SK-N-SH (cell line): ENCODE results near the gene PIK3R2. TPM values are rescaled to one million over a fixed set of nuclear protein-coding genes. Genes with fewer than 3 reads are reported as not detected.

Experiments
- CTCF ChIA-PET: fragments of 300-600, 350-600 bp; formaldehyde crosslinking; extraction: SDS; loops from one replicate; lab custom pipeline; 2021; lab: Yijun Ruan, JAX
- POLR2A ChIA-PET: fragments of 350-600 bp; sonication (Branson Sonifier 250); formaldehyde crosslinking; extraction: SDS; loops from one replicate; lab custom pipeline; 2020; ENCODE audit warnings: antibody characterized with exemption, inconsistent platforms; lab: Yijun Ruan, JAX
- DNase-seq: peaks from one replicate; pipeline ENCODE4 v3.0.0; 2012
- H2AFZ ChIP-seq: fragments of 200-600 bp; sonication (generic); 2 replicates; pipeline ENCODE4 v1.8.1; 2016; ENCODE audit warnings: antibody characterized with exemption, mild to moderate bottlenecking, low read depth
- H3F3A ChIP-seq: fragments of 200-600 bp; sonication (generic); replicated peaks from 2 replicates; pipeline ENCODE3; 2016; ENCODE audit warnings: antibody characterized with exemption, mild to moderate bottlenecking; ENCODE audit not compliant: insufficient read depth
- H3K27ac ChIP-seq, 2 experiments: fragments of 200-500 bp in 1 of 2; fragments of 200-600 bp in 1 of 2; sonication (Bioruptor generic) in 1 of 2; sonication (generic), shearing (Covaris generic) in 1 of 2; 2 replicates each; pipeline versions ENCODE4 v1.5.1 to v1.6.1; 2014 to 2016; ENCODE audit warnings: low read depth in 2 of 2, inconsistent platforms in 1 of 2, low read length in 1 of 2, mild to moderate bottlenecking in 1 of 2, mixed read lengths in 1 of 2
- H3K27me3 ChIP-seq: fragments of 200-600 bp; sonication (generic), shearing (Covaris generic); 2 replicates; pipeline ENCODE4 v1.6.1; 2016; ENCODE audit warnings: mixed run types; ENCODE audit not compliant: insufficient read depth
- H3K36me3 ChIP-seq, 2 experiments: fragments of 200-500 bp in 1 of 2; fragments of 200-600 bp in 1 of 2; sonication (Bioruptor generic) in 1 of 2; sonication (generic) in 1 of 2; replicated peaks in 1 of 2; 2 replicates each; pipeline versions ENCODE3 to v1.5.1; 2014 to 2016; ENCODE audit warnings: low read length in 1 of 2, mild to moderate bottlenecking in 1 of 2; ENCODE audit not compliant: insufficient read depth in 2 of 2, control insufficient read depth in 1 of 2
- H3K4me1 ChIP-seq, 2 experiments: fragments of 200-500 bp in 1 of 2; fragments of 200-600 bp in 1 of 2; sonication (Bioruptor generic) in 1 of 2; sonication (generic), shearing (Covaris generic) in 1 of 2; 2 replicates each; pipeline versions ENCODE4 v1.5.1 to v1.6.1; 2014 to 2016; ENCODE audit warnings: low read depth in 1 of 2, low read length in 1 of 2, mixed run types in 1 of 2; ENCODE audit not compliant: insufficient read depth in 2 of 2, control insufficient read depth in 1 of 2
- H3K4me2 ChIP-seq: fragments of 200-600 bp; sonication (generic), shearing (Covaris generic); 2 replicates; pipeline ENCODE4 v1.6.1; 2017; ENCODE audit warnings: mixed run types
- H3K4me3 ChIP-seq, 2 experiments: fragments of 200-500 bp in 1 of 2; fragments of 200-600 bp in 1 of 2; sonication (Bioruptor generic) in 1 of 2; sonication (generic), shearing (Covaris generic) in 1 of 2; 2 replicates each; pipeline versions ENCODE4 v1.5.1 to v1.8.1; 2014 to 2016; ENCODE audit warnings: low read depth in 2 of 2, inconsistent platforms in 1 of 2, low read length in 1 of 2, mild to moderate bottlenecking in 1 of 2, mixed read lengths in 1 of 2, moderate library complexity in 1 of 2
- H3K79me2 ChIP-seq: fragments of 200-600 bp; sonication (generic); 2 replicates; pipeline ENCODE4 v1.8.1; 2017; ENCODE audit warnings: mild to moderate bottlenecking; ENCODE audit not compliant: insufficient read depth
- H3K9ac ChIP-seq: fragments of 200-600 bp; sonication (generic); 2 replicates; pipeline ENCODE4 v1.6.1; 2017; ENCODE audit warnings: mixed run types
- H3K9me2 ChIP-seq: fragments of 200-600 bp; sonication (generic); 2 replicates; pipeline ENCODE4 v1.6.1; 2017; ENCODE audit warnings: mixed run types
- H3K9me3 ChIP-seq: fragments of 200-600 bp; sonication (generic); 2 replicates; pipeline ENCODE4 v1.6.1; 2017; ENCODE audit warnings: mixed run types, mild to moderate bottlenecking, moderate library complexity
- H4K20me1 ChIP-seq: fragments of 200-600 bp; sonication (generic); 2 replicates; pipeline ENCODE4 v1.6.1; 2017; ENCODE audit warnings: mild to moderate bottlenecking, mixed run types; ENCODE audit not compliant: insufficient read depth
- ELF1 ChIP-seq: IDR thresholded peaks from 2 replicates; pipeline ENCODE4 v1.4.0; 2012
- EZH2phosphoT487 ChIP-seq: fragments of 200-600 bp; sonication (generic); IDR thresholded peaks from 2 replicates; pipeline ENCODE4 v1.6.1; 2017; ENCODE audit warnings: low read depth, mixed run types, mild to moderate bottlenecking, antibody characterized with exemption, moderate library complexity, borderline replicate concordance
- FOSL2 ChIP-seq: IDR thresholded peaks from 2 replicates; pipeline ENCODE4 v1.4.0; 2012; ENCODE audit warnings: low read depth, mild to moderate bottlenecking, moderate library complexity, borderline replicate concordance
- FOXM1 ChIP-seq: IDR thresholded peaks from 2 replicates; pipeline ENCODE4 v1.4.0; 2012; ENCODE audit warnings: low read depth, mild to moderate bottlenecking
- GATA2 ChIP-seq: sonication (generic); formaldehyde crosslinking; IDR thresholded peaks from 2 replicates; pipeline ENCODE4 v1.5.0; 2020; ENCODE audit warnings: mild to moderate bottlenecking, missing genetic modification reagents
- IRF3 ChIP-seq: fragments of 150-350 bp; IDR thresholded peaks from 2 replicates; pipeline ENCODE4 v1.6.1; 2016; ENCODE audit warnings: mild to moderate bottlenecking, low read depth, low read length
- JUND ChIP-seq: IDR thresholded peaks from 2 replicates; pipeline ENCODE4 v1.4.0; 2012
- MXI1 ChIP-seq: IDR thresholded peaks from 2 replicates; pipeline ENCODE4 v1.6.1; 2012; ENCODE audit warnings: mild to moderate bottlenecking, low read depth, low read length, improper control_type of control experiment
- POLR2AphosphoS5 ChIP-seq: IDR thresholded peaks from 2 replicates; pipeline ENCODE4 v1.6.1; 2012; ENCODE audit warnings: low read depth, low read length
- RCOR1 ChIP-seq: fragments of 150-350 bp; IDR thresholded peaks from 2 replicates; pipeline ENCODE4 v1.6.1; 2017; ENCODE audit warnings: antibody characterized with exemption, low read length
- REST ChIP-seq: IDR thresholded peaks from 2 replicates; pipeline ENCODE4 v1.6.1; 2012; ENCODE audit warnings: mild to moderate bottlenecking, low read depth, low read length, moderate library complexity
- TCF12 ChIP-seq: IDR thresholded peaks from 2 replicates; pipeline ENCODE4 v1.4.0; 2012
- TEAD4 ChIP-seq: IDR thresholded peaks from 2 replicates; pipeline ENCODE4 v1.4.0; 2012; ENCODE audit warnings: mild to moderate bottlenecking, borderline replicate concordance; ENCODE audit not compliant: insufficient read depth
- YY1 ChIP-seq: IDR thresholded peaks from 2 replicates; pipeline ENCODE4 v1.4.0; 2012; ENCODE audit warnings: low read depth, mild to moderate bottlenecking
- WGBS: methylation state at CpG from one replicate; pipeline ENCODE4 v1.1.6; 2017; ENCODE audit warnings: low lambda C conversion rate; 5-methylcytosine and 5-hydroxymethylcytosine counted together
- polyA plus RNA-seq, 3 experiments: library from polyadenylated mRNA; depleted of rRNA; stranded (reverse); fragments of >200 nt; gene quantifications; 2 replicates each; pipeline ENCODE4 v1.2.3, GENCODE V29; 2012
- TF ChIP-seq, protein P1 (sequence below): IDR thresholded peaks from 2 replicates; pipeline ENCODE4 v1.4.0; 2012; ENCODE audit warnings: low read depth, borderline replicate concordance

The PIK3R2 gene
- polyA plus RNA-seq, 1 of the 3 experiments (the other 2 are of a cell fraction), result 36.6 TPM

DNA sequence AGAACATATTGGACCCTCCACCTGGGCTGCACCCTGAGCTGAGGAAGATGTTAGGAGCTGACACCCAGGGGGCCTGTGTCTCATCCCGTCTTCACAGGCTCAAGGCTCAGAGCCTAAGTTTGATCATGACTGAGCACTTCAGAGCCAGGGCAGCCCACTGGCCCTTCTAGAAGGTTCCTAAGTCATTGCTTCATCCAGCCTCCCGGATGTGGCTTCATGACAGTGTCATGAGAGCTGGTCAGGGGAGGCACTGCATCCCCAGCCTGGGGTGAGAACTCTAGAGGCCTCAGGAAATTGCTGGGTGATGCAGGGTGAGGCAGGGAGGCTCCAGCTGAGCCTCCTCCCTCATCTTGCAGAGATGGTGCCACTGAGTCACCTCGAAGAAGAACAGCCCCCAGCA is 24.9 kb upstream of the PIK3R2 start:
- TF ChIP-seq FOXM1, result no peak
- no peak for TF ChIP-seq RCOR1
- no peak for TF ChIP-seq EZH2phosphoT487
- no peak for TF ChIP-seq POLR2AphosphoS5
- no peak for TF ChIP-seq FOSL2
- TF ChIP-seq, protein P1, sequence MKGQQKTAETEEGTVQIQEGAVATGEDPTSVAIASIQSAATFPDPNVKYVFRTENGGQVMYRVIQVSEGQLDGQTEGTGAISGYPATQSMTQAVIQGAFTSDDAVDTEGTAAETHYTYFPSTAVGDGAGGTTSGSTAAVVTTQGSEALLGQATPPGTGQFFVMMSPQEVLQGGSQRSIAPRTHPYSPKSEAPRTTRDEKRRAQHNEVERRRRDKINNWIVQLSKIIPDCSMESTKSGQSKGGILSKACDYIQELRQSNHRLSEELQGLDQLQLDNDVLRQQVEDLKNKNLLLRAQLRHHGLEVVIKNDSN, result no peak
- no peak for TF ChIP-seq REST
- TF ChIP-seq TEAD4, result no peak
- no peak for TF ChIP-seq ELF1
- no peak for TF ChIP-seq MXI1
- no peak for TF ChIP-seq YY1
- TF ChIP-seq IRF3, result no peak
- TF ChIP-seq TCF12, result no peak
- Histone ChIP-seq H3K79me2 (no peaks in the 10 kb centered on the region), H3K9me2 (no peaks in the 10 kb centered on the region), H3F3A (no peaks in the 10 kb centered on the region), H3K9me3 (no peaks in the 10 kb centered on the region), H3K4me2 (no peak overlapping the region), H3K27ac (no peak overlapping the region), H3K4me3 (no peak overlapping the region), H3K27me3 (no peaks in the 10 kb centered on the region), H3K4me1 (no peaks in the 10 kb centered on the region), H2AFZ (no peak overlapping the region), H4K20me1 (no peaks in the 10 kb centered on the region), H3K36me3 (peaks cover 12 to 24% of the 10 kb centered on the region in 2 experiments), H3K9ac (no peak overlapping the region)
- CTCF ChIA-PET, result interaction anchor here (1.4 to 1.9 kb wide), 2 partner anchors 10 to 14 kb away, joined by 5 read pairs; no protein-coding TSS in a partner anchor
- 59% methylated on average over 2 of the region's 3 CpGs for WGBS
- no peak for DNase-seq
- POLR2A ChIA-PET, result no interaction called here

DNA sequence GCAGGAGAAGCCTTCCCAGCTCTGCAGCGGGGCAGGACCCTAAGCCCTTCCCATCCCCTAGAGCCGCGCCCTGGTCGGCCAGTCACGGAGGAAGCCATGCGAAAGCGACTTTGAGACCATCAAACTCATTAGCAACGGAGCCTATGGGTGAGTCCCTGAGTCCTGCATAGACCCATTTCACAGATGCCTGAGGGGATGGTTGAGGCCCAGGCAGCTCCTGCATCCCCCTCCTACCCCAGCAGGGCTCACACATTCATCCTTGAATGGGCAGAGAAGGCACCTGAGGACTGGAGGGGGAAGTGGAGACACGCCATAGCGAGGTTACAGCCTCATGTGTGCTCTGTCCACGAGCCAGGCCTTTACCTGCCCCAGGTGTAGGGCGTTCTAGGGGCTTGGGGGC is 24.2 kb upstream of the PIK3R2 start:
- Histone ChIP-seq H3F3A (no peaks in the 10 kb centered on the region), H3K9me2 (no peaks in the 10 kb centered on the region), H3K27ac (no peak overlapping the region), H3K9ac (no peak overlapping the region), H2AFZ (no peak overlapping the region), H3K79me2 (no peaks in the 10 kb centered on the region), H4K20me1 (no peaks in the 10 kb centered on the region), H3K9me3 (no peaks in the 10 kb centered on the region), H3K27me3 (no peaks in the 10 kb centered on the region), H3K4me3 (no peak overlapping the region), H3K36me3 (peaks cover 18 to 24% of the 10 kb centered on the region in 2 experiments), H3K4me2 (no peak overlapping the region), H3K4me1 (no peaks in the 10 kb centered on the region)
- POLR2A ChIA-PET, result no interaction called here
- 96% methylated on average over 11 of the region's 12 CpGs for WGBS
- no peak for DNase-seq
- TF ChIP-seq GATA2 (CRISPR knock-in tag) (no peak), JUND (no peak), FOSL2 (no peak)
- CTCF ChIA-PET, result interaction anchor here (0.6 to 1.9 kb wide), 2 partner anchors 13 to 1017 kb away, joined by 3 to 5 read pairs; no protein-coding TSS in a partner anchor
